H1 (cell line): ENCODE measurements around the gene TMTC2. TPM values are rescaled to one million over a fixed set of nuclear protein-coding genes. Genes with fewer than 3 reads are reported as not detected.

ENCODE experiments used
- RFX5 ChIP-seq: IDR thresholded peaks from 2 replicates; pipeline ENCODE4 v1.6.1; 2011; ENCODE audit warnings: low read depth, low read length, improper control_type of control experiment, borderline replicate concordance
- TCF12 ChIP-seq: IDR thresholded peaks from 2 replicates; pipeline ENCODE4 v1.6.1; 2011; ENCODE audit warnings: low read depth, mild to moderate bottlenecking, low read length
- polyA plus RNA-seq, 7 experiments: library from polyadenylated mRNA; depleted of rRNA in 3 of 7; stranded (reverse) in 5 of 7; unstranded in 2 of 7; fragments of >200 nt in 5 of 7; fragments of 200-250 nt in 2 of 7; gene quantifications; 1 replicate in 5 of 7; 2 replicates in 1 of 7; 4 replicates in 1 of 7; pipeline versions ENCODE4 v1.2.1 to v1.2.3, GENCODE V29; 2011 to 2013; ENCODE audit warnings: missing spikeins in 2 of 7, mixed read lengths in 2 of 7
- total RNA-seq: library from RNA; stranded (reverse); fragmentation: NEBNext Ultra II Directional; extraction: Animal tissue kit (Norgen Biotek cat#: 25700); gene quantifications from 2 replicates; pipeline ENCODE4 v1.2.1, GENCODE V29; 2021

Gene TMTC2
- total and polyA plus RNA-seq, 2 of the 8 experiments (the other 6 are each of a cell fraction or from before 2014, with no cell fraction given), result 2.3 to 3.9 TPM

GRCh38 chr12:82838827-82839226 lies 152.1 kb downstream of the TMTC2 start (continued):
- no peak for TF ChIP-seq TCF12
- no peak for TF ChIP-seq RFX5
